ENCODE data around the gene CNOT3. TPM values are rescaled to one million over a fixed set of nuclear protein-coding genes. Genes with fewer than 3 reads are reported as not detected.
"Not testable (repeated sequence)": the region's sequence is repeated elsewhere in the genome, so short reads cannot be mapped to it uniquely, and the experiment has no call there.

The CNOT3 gene
- total and polyA plus RNA-seq, 8 donors = 35.2 to 75.0 (median 61.5) TPM

- ATAC-seq = peak; percentile 56
- peak in 3 of 4 donors; percentile 91 to 97 (median 94) for DNase-seq
- H3K9me3 ChIP-seq = no peaks in the 10 kb centered on the region
- H3K27ac ChIP-seq = peak within 1 kb of the TSS; percentile 99
- no peaks in the 10 kb centered on the region for H3K27me3 ChIP-seq
- peaks cover 11 to 38% of the 10 kb centered on the region in 2 donors for H3K4me1 ChIP-seq
- H3K4me3 ChIP-seq = peak within 1 kb of the TSS; percentile 68 to 95
- TF ChIP-seq, protein P1, sequence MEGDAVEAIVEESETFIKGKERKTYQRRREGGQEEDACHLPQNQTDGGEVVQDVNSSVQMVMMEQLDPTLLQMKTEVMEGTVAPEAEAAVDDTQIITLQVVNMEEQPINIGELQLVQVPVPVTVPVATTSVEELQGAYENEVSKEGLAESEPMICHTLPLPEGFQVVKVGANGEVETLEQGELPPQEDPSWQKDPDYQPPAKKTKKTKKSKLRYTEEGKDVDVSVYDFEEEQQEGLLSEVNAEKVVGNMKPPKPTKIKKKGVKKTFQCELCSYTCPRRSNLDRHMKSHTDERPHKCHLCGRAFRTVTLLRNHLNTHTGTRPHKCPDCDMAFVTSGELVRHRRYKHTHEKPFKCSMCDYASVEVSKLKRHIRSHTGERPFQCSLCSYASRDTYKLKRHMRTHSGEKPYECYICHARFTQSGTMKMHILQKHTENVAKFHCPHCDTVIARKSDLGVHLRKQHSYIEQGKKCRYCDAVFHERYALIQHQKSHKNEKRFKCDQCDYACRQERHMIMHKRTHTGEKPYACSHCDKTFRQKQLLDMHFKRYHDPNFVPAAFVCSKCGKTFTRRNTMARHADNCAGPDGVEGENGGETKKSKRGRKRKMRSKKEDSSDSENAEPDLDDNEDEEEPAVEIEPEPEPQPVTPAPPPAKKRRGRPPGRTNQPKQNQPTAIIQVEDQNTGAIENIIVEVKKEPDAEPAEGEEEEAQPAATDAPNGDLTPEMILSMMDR (IDR thresholded peaks at IDR 0.05) = no peak
- intact Hi-C loops (cut with DNase I) = no loop called here
- peaks cover 0 to 40% of the 10 kb centered on the region in 2 donors for H3K36me3 ChIP-seq
These were observed 53.6 kb downstream of the CNOT3 start, which contains the start of gene TSEN34 for GRCh38 chr19:54191011-54191810. Gene TSEN34 (plus strand): TSS chr19:54191308. CDS start chr19:54191365, 57 bp downstream.

- Histone ChIP-seq H3K4me3 (peak overlapping the region; percentile 68 to 95), H3K27me3 (no peaks in the 10 kb centered on the region), H3K36me3 (peaks cover 0 to 33% of the 10 kb centered on the region in 2 donors), H3K4me1 (peaks cover 11 to 37% of the 10 kb centered on the region in 2 donors), H3K9me3 (no peaks in the 10 kb centered on the region), H3K27ac (peak overlapping the region; percentile 99)
- TF ChIP-seq, protein P1 (IDR thresholded peaks at IDR 0.05) = no peak
- ATAC-seq (no peak), DNase-seq (peak in 1 of 4 donors; percentile 81)
- intact Hi-C loops (cut with DNase I) = no loop called here
These were observed 54.4 kb downstream of the CNOT3 start for GRCh38 chr19:54191811-54192453.

GRCh38 chr19:54193011-54193410, 55.4 kb downstream of the CNOT3 start:
- peak in 1 of 4 donors; percentile 62 for DNase-seq
- Histone ChIP-seq H3K4me3 (no peak overlapping the region), H3K4me1 (peaks cover 11 to 26% of the 10 kb centered on the region in 2 donors), H3K36me3 (peaks cover 0 to 28% of the 10 kb centered on the region in 2 donors), H3K9me3 (no peaks in the 10 kb centered on the region), H3K27me3 (no peaks in the 10 kb centered on the region), H3K27ac (no peak overlapping the region)
- intact Hi-C loops (cut with DNase I) = no loop called here
- ATAC-seq = no peak
- TF ChIP-seq, protein P1 (IDR thresholded peaks at IDR 0.05) = no peak

DNA sequence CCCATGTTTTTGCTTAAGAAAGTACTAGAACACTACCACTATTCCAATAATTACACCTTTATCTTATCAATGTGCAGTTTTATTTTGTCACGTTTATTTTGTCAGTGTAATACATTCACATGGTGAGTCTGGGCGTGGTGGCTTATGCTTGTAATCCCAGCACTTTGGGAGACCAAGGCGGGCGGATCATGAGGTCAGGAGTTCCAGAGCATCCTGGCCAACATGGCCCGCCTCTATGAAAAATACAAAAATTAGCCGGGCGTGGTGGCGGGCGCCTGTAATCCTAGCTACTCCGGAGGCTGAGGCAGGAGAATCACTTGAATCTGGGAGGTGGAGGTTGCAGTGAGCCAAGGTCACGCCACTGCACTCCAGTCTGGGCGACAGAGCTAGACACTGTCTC, 56.9 kb downstream of the CNOT3 start:
- Histone ChIP-seq H3K36me3 (peaks cover 0 to 28% of the 10 kb centered on the region in 2 donors), H3K4me1 (peaks cover 7 to 17% of the 10 kb centered on the region in 2 donors)
- ATAC-seq; H3K9me3 ChIP-seq; intact Hi-C loops (cut with DNase I); H3K27ac ChIP-seq; H3K4me3 ChIP-seq; H3K27me3 ChIP-seq: not testable (repeated sequence)
- peak in 1 of 4 donors; percentile 15 for DNase-seq

GRCh38 chr19:54196536-54196935, 59.0 kb downstream of the CNOT3 start:
- Histone ChIP-seq H3K9me3 (no peaks in the 10 kb centered on the region), H3K4me3 (no peak overlapping the region), H3K27me3 (no peaks in the 10 kb centered on the region), H3K36me3 (peaks cover 0 to 32% of the 10 kb centered on the region in 2 donors), H3K4me1 (peaks cover 11 to 23% of the 10 kb centered on the region in 2 donors), H3K27ac (no peak overlapping the region)
- DNase-seq (peak in 1 of 4 donors; percentile 17), ATAC-seq (no peak)
- TF ChIP-seq, protein P1 (IDR thresholded peaks at IDR 0.05) = no peak
- intact Hi-C loops (cut with DNase I) = no loop called here

Data from left lung (tissue), 10 donors.